Smooth muscle cell (in vitro differentiated cells): Measurements from ENCODE around the gene MZB1. TPM values are rescaled to one million over a fixed set of nuclear protein-coding genes. Genes with fewer than 3 reads are reported as not detected.
"Not testable (repeated sequence)": the region's sequence is repeated elsewhere in the genome, so short reads cannot be mapped to it uniquely, and the experiment has no call there.

Experiments
- DNase-seq: peaks from one replicate; lab custom pipeline; 2025; ENCODE audit not compliant: unreplicated experiment; lab: John Stamatoyannopoulos, UW
- H2AFZ ChIP-seq: fragments of 200-600 bp; sonication (generic); 2 replicates; pipeline ENCODE4 v1.6.0; 2016; ENCODE audit warnings: antibody characterized with exemption, low read depth, mild to moderate bottlenecking
- H3F3A ChIP-seq: fragments of 200-600 bp; sonication (generic); 2 replicates; pipeline ENCODE4 v1.6.0; 2017; ENCODE audit warnings: antibody characterized with exemption, low read depth
- H3K27ac ChIP-seq: fragments of 200-600 bp; sonication (generic); 2 replicates; pipeline ENCODE4 v1.5.1; 2016; ENCODE audit warnings: low read depth, mild to moderate bottlenecking
- H3K27me3 ChIP-seq: fragments of 200-600 bp; sonication (generic); 2 replicates; pipeline ENCODE4 v1.6.1; 2016; ENCODE audit warnings: low read depth, mild to moderate bottlenecking
- H3K36me3 ChIP-seq: fragments of 200-600 bp; sonication (generic); 2 replicates; pipeline ENCODE4 v1.5.1; 2016; ENCODE audit warnings: low read depth
- H3K4me1 ChIP-seq: fragments of 200-600 bp; sonication (generic); 2 replicates; pipeline ENCODE4 v1.5.1; 2016; ENCODE audit warnings: low read depth
- H3K4me2 ChIP-seq: fragments of 200-600 bp; sonication (generic); 2 replicates; pipeline ENCODE4 v1.6.0; 2016; ENCODE audit warnings: mild to moderate bottlenecking
- H3K4me3 ChIP-seq: fragments of 200-600 bp; sonication (generic); 2 replicates; pipeline ENCODE4 v1.5.1; 2016; ENCODE audit warnings: mild to moderate bottlenecking
- H3K79me2 ChIP-seq: fragments of 200-600 bp; sonication (generic); 2 replicates; pipeline ENCODE4 v1.6.0; 2016; ENCODE audit warnings: low read depth, mild to moderate bottlenecking
- H3K9ac ChIP-seq: fragments of 200-600 bp; sonication (generic); 2 replicates; pipeline ENCODE4 v1.6.0; 2016; ENCODE audit warnings: low read depth
- H3K9me3 ChIP-seq: fragments of 200-600 bp; sonication (generic); replicated peaks from 2 replicates; pipeline ENCODE4 v1.5.1; 2016; ENCODE audit warnings: low read depth
- H4K20me1 ChIP-seq: fragments of 200-600 bp; sonication (generic); 2 replicates; pipeline ENCODE4 v1.6.0; 2016; ENCODE audit warnings: low read depth
- CTCF ChIP-seq: fragments of 200-600 bp; sonication (generic); IDR thresholded peaks from 2 replicates; pipeline ENCODE4 v1.5.1; 2017; ENCODE audit warnings: borderline replicate concordance, mild to moderate bottlenecking, antibody characterized with exemption; ENCODE audit not compliant: insufficient read depth, poor library complexity, severe bottlenecking
- WGBS: methylation state at CpG from one replicate; pipeline ENCODE4 v1.1.7; 2016; ENCODE audit warnings: low lambda C conversion rate; 5-methylcytosine and 5-hydroxymethylcytosine counted together
- polyA plus RNA-seq: library from polyadenylated mRNA; unstranded; fragments of >200 nt; fragmentation: Nextera tagmentation; extraction: Ambion mirVana; gene quantifications from 2 replicates; pipeline ENCODE4 v1.2.1, GENCODE V29; 2016
- total RNA-seq: library from RNA; depleted of rRNA; stranded (reverse); fragments of >200 nt; gene quantifications from 2 replicates; pipeline ENCODE4 v1.2.3, GENCODE V29; 2014

Gene MZB1
- total and polyA plus RNA-seq, 2 experiments from 2014 or later: 0.19 TPM; not detected in 1

GRCh38 chr5:139387611-139388197, 2.0 kb downstream of the MZB1 start:
- no peak for DNase-seq
- peaks cover 18% of the 10 kb centered on the region for H4K20me1 ChIP-seq
- no peak for TF ChIP-seq CTCF
- H3K79me2 ChIP-seq: no peaks in the 10 kb centered on the region
- WGBS: 82% methylated on average over 10 of the region's 10 CpGs
- H3K27ac ChIP-seq: no peak overlapping the region
- H3K4me2 ChIP-seq: no peak overlapping the region
- no peak overlapping the region for H2AFZ ChIP-seq
- H3K27me3 ChIP-seq: no peaks in the 10 kb centered on the region
- H3K9ac ChIP-seq: no peak overlapping the region
- H3K36me3 ChIP-seq: no peaks in the 10 kb centered on the region
- no peak overlapping the region for H3K4me3 ChIP-seq
- no peaks in the 10 kb centered on the region for H3F3A ChIP-seq
- peaks cover 4% of the 10 kb centered on the region for H3K4me1 ChIP-seq
- no peaks in the 10 kb centered on the region for H3K9me3 ChIP-seq

GRCh38 chr5:139386956-139387355, 2.8 kb downstream of the MZB1 start:
- not testable (repeated sequence) for H3F3A ChIP-seq, H3K9me3 ChIP-seq, H3K27ac ChIP-seq, H3K36me3 ChIP-seq, H3K79me2 ChIP-seq, DNase-seq, H2AFZ ChIP-seq, H3K4me1 ChIP-seq, H3K27me3 ChIP-seq, H3K4me3 ChIP-seq, H3K4me2 ChIP-seq, H3K9ac ChIP-seq
- 99% methylated on average over 10 of the region's 10 CpGs for WGBS
- H4K20me1 ChIP-seq: peaks cover 10% of the 10 kb centered on the region

- no peak for DNase-seq
- peaks cover 3% of the 10 kb centered on the region for H3K4me1 ChIP-seq
- 76% methylated on average over 5 of the region's 5 CpGs for WGBS
Measured at GRCh38 chr5:139386050-139386438, 3.7 kb downstream of the MZB1 start.

More at GRCh38 chr5:139386050-139386438, 3.7 kb downstream of the MZB1 start:
- H3K4me2 ChIP-seq: no peak overlapping the region
- H3K36me3 ChIP-seq: no peaks in the 10 kb centered on the region
- no peak overlapping the region for H2AFZ ChIP-seq
- no peak overlapping the region for H3K9ac ChIP-seq
- no peak for TF ChIP-seq CTCF
- H3K27me3 ChIP-seq: no peaks in the 10 kb centered on the region
- no peak overlapping the region for H3K27ac ChIP-seq
- no peak overlapping the region for H3K4me3 ChIP-seq
- no peaks in the 10 kb centered on the region for H3K79me2 ChIP-seq
- H3F3A ChIP-seq: no peaks in the 10 kb centered on the region
- no peaks in the 10 kb centered on the region for H3K9me3 ChIP-seq
- H4K20me1 ChIP-seq: peaks cover 3% of the 10 kb centered on the region
